Activated T-cell treated with anti-CD3 and anti-CD28 coated beads, Interleukin-2, amount 50 U/mL, for 48 hours (primary cell): ENCODE data around the gene JAGN1.
"Not testable (repeated sequence)": the region's sequence is repeated elsewhere in the genome, so short reads cannot be mapped to it uniquely, and the experiment has no call there.

Source experiments
- DNase-seq, 2 experiments: peaks; one replicate each; pipeline ENCODE4 v3.0.0-alpha.2; 2020

Gene JAGN1

GRCh38 chr3:9890249-9891071 is at the start of gene JAGN1:
Gene JAGN1 (plus strand): TSS chr3:9890610. CDS start chr3:9890723, 113 bp downstream.
- peak; percentile 96 for DNase-seq

GRCh38 chr3:9841015-9841414 is 49.4 kb upstream of the JAGN1 start:
- DNase-seq = no peak

- peak; percentile 99 for DNase-seq
Measured at GRCh38 chr3:9843715-9844438, 46.5 kb upstream of the JAGN1 start, which contains the start of gene RPUSD3. Gene RPUSD3 (minus strand): TSS chr3:9844008. CDS start chr3:9843990, 18 bp downstream.

DNA sequence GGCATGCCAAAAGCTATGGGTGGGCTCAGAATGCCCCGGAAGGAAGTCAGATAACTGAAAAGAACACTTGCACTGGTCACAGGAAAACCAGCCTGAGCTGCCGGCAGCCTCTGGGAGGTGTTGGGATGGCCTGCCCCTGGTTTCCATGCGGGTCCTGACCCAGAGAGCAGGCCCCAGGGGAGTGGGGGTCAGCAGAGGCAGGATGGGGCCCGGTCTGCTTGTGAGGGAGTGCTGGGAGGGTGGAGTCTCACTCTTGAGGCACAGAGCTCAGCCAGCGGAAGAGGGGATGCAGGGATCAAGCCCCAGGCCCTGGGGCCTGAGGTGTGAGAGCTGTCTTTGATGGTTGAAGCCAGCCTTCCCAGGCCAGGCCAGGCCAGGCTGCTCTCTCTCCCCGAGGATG is 44.2 kb upstream of the JAGN1 start:
- DNase-seq = no peak

GRCh38 chr3:9846931-9847488 is 43.4 kb upstream of the JAGN1 start:
- no peak for DNase-seq

- DNase-seq = not testable (repeated sequence)
Measured at GRCh38 chr3:9847870-9848269, 42.5 kb upstream of the JAGN1 start.

DNA sequence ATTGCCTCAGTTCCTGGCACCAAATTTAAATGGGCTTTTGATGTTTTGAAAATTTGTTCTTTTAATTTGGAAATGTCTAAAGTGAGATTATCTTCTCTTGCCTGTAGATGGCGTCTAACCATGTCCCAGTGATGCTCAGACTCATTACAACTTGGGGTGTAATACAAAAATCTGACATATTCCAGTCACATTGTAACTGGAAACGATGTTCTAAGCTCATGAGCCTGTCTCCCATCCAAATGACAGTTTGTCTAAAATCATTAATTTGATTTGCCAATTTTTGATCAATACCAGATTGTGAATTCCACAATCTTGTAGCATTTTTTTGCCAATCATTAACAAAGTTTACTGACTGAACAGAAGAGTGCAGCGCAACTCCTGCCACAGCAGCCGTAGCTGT is 41.5 kb upstream of the JAGN1 start:
- DNase-seq = not testable (repeated sequence)

DNA sequence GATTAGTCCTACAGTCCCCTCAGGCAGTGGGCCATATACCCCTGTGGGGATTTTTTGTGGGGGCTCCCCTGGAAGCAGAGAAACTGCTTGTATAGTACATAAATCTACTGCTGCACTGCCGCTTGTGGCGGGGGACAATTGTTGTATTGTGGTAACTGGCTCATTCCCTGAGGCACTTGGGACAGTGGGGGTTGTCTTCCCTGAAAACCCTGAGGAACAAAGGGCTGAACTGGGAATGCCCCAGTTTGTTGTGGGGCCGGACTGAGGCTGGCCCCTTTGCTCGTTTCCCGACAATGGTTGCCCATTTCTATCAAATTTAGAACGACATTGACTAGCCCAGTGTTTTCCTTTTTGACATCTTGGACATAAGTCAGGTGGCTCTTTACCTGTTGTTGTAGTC is 39.0 kb upstream of the JAGN1 start:
- DNase-seq = not testable (repeated sequence)

DNA sequence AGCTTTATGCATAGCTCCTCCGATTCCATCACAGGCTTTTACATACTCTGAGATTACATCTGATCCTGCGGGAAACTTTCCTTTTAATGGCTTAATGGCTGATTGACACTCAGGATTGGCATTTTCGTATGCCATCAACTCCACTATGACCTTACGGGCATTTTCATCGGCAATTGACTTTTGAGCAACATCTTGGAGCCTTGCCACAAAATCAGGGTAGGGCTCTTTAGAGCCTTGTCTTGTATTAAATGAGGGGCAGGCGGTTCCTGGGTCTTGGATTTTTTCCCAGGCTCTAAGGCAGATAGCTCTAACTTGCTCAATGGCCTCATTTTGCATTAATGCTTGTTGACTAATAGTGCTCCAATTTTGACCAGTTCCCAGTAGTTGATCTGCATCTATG is 38.5 kb upstream of the JAGN1 start:
- not testable (repeated sequence) for DNase-seq

GRCh38 chr3:9852528-9852927 is 37.9 kb upstream of the JAGN1 start:
- no peak for DNase-seq

GRCh38 chr3:9854291-9854940 is 36.0 kb upstream of the JAGN1 start:
- DNase-seq = not testable (repeated sequence)

- no peak for DNase-seq
Measured at GRCh38 chr3:9855594-9855993, 34.8 kb upstream of the JAGN1 start.

GRCh38 chr3:9859530-9860025 is 30.8 kb upstream of the JAGN1 start:
- DNase-seq = no peak

GRCh38 chr3:9861201-9861600 is 29.2 kb upstream of the JAGN1 start:
- DNase-seq = no peak

DNA sequence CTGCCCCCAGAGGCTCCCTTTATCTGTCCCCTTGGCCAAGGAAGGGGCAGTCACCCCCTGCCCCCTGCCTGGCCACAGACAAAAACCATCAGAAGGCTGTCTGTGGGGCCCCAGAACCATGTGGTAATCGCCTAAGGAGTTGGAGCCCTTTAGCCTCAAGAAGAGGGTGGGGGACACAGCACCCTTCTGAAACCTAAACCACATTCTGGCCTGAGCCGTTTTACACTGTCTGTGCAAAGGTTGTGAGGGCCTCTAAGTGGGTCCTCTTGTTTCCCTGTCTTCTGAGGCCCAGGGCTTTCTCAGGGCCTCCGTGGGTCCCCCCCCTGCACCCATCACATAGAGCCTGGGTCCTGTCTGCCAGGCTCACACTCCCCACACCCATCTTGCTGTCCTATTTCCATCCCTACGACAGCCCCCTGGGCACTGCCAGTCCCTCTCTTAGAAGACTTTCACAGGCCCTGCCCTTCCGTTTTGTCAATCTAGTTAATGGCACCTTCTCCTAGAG is 28.7 kb upstream of the JAGN1 start:
- no peak for DNase-seq

DNA sequence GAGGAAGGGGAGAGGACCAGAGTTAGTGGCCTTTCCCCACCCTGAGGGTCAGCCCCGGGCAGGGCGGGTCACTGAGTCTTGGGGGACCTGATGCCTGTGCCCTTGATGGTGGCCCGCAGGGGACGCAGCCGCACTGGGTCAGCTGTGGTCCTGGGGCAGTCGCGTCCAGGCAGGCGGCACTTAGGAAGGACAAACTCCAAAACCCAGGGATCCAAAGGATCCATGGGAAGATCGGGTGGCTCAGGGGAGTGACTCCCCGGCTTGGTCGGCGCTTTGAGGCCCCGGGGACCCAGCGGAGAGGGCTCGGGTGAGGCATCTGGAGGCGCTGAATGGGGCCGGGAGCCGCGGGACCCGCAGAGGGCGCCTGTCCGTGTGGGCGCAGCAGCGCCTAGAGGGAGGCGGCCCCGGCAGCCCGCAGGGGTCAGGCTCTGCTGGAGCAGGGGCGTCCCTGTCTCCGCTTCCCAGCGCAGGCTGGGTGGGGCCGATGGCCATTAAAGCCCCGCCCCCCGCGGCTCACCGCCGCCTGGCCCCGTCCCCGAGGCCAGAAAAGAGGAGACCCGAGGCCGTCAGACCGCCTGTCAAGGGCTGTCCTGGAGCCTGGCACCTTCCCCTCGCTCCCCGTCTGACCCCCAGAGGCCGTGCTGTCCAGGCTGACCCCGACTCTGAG is 27.9 kb upstream of the JAGN1 start:
- DNase-seq = peak; percentile 46 to 57

DNA sequence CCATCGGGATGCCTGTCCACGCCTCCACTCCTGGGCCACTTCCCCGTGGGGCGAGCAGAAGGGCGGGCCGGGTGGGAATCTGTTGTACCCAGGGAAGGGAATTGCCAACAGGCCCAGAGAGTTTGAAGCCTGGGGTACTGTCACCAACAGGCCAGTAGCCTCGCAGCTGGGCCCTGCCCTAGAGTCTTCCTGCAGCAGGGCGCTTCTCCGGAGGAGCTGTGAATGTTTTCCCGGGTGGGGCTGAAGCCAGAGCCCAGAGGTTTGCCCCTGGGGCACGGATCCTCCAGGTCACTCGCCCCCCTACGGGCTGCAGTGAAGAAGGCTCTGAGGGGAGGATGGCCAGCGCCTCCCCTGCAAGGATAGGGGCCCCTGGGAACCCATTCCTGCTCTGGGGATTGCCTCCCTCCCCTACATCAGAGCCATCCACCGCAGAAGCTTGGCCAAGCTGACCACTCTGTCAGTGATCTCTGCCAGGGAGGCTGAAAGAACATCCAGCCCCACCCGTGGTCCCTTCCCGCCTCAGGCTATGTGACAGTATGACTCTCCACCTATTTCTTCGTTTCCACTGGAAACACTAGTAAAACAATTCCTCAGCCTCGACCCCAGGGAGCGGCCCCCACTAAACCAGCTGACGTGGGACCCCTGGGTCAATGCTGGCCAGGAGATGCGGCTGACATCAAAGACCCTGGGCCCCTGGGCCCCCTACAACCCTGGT is 27.2 kb upstream of the JAGN1 start:
- DNase-seq = no peak

DNA sequence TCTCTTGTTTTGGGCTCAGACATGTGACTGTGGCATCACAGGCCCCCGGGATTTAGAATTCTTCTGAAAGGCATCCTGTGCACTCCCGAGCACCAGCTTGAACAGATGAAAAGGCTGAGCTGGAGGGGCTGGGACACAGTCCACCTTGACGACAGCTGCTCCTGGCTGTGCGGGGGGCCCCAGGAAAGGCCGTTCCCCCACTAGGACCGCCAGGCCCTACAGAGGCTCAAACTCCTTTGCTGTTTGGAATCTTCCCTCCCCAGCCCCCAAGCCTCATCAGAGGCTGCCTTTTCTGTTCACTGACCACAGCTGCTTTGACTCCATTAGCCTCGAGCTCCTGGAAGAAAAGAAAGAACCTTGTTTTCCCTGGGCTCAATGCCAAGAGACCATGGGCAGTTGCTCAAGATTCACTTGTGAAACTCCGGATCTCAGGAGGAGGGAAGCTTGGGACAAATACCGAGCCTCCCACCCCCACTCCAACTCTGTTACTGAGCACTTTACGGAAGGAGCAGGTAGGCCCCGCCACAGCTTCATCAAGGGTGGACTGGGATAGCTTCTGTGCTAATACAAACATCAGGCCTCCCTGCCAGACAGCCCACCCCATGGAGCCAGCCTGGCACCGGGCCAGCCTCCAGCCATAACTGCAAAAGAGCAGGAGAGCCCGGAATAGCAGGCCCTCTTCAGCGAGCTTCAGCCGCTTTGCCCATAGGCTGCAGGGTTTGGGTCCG is 26.0 kb upstream of the JAGN1 start:
- no peak for DNase-seq

- not testable (repeated sequence) for DNase-seq
Measured at GRCh38 chr3:9865125-9865637, 25.2 kb upstream of the JAGN1 start.

GRCh38 chr3:9866639-9867038 is 23.8 kb upstream of the JAGN1 start:
- no peak for DNase-seq

- no peak for DNase-seq
Measured at GRCh38 chr3:9867106-9867505, 23.3 kb upstream of the JAGN1 start.
